ENCODE data around the gene ZNF30. TPM values are rescaled to one million over a fixed set of nuclear protein-coding genes. Genes with fewer than 3 reads are reported as not detected.
A peak's percentile ranks its signal among the peaks of the same experiment; 100 is the strongest.

ZNF30 gene
- total RNA-seq, 2 donors from 2014 or later, result 2.3 to 7.2 TPM

DNA sequence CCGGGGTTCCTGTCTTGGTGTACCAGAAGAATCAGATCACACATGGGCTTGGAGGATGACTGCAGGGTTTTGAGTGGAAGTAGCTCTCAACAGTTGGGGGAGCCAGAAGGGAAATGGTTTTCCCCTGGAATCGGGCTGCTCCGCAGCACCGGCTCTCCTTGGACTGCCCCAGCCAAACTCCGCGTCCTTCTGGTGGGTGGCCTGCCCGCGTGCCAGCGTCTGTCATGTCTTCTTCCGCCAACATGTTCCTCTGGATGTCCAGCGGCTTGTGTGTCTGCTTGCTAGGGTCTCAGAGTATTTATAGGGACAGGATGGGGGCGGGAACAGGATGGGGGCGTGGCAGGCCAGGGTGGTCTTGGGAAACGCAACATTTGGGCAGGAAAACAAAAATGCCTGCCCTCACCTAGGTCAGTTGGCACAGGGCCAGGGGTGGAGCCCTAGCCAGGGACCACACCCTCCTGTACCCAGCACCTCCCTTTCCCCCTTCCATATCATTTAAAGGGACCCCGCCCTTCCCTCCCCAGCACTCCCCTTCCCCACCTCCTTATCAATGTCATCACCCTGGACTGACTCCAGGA, 1.3 kb upstream of the ZNF30 start:
- Histone ChIP-seq H3K27ac (no peak overlapping the region), H3K9me3 (no peaks in the 10 kb centered on the region), H3K36me3 (no peaks in the 10 kb centered on the region), H3K27me3 (replicated peaks; ENCODE audit: insufficient read depth) (no peaks in the 10 kb centered on the region), H3K4me3 (no peak overlapping the region), H3K4me1 (replicated peaks) (no peaks in the 10 kb centered on the region)
- intact Hi-C loops (cut with DNase I), result no loop called here
- TF ChIP-seq POLR2A (IDR thresholded peaks at IDR 0.05), result no peak
- TF ChIP-seq, protein P1, sequence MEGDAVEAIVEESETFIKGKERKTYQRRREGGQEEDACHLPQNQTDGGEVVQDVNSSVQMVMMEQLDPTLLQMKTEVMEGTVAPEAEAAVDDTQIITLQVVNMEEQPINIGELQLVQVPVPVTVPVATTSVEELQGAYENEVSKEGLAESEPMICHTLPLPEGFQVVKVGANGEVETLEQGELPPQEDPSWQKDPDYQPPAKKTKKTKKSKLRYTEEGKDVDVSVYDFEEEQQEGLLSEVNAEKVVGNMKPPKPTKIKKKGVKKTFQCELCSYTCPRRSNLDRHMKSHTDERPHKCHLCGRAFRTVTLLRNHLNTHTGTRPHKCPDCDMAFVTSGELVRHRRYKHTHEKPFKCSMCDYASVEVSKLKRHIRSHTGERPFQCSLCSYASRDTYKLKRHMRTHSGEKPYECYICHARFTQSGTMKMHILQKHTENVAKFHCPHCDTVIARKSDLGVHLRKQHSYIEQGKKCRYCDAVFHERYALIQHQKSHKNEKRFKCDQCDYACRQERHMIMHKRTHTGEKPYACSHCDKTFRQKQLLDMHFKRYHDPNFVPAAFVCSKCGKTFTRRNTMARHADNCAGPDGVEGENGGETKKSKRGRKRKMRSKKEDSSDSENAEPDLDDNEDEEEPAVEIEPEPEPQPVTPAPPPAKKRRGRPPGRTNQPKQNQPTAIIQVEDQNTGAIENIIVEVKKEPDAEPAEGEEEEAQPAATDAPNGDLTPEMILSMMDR (IDR thresholded peaks at IDR 0.05), result no peak
- TF ChIP-seq POLR2AphosphoS5 (IDR thresholded peaks at IDR 0.05), result no peak
- no peak for DNase-seq (ENCODE audit: low spot score)
- WGBS, result 93% methylated on average over 15 of the region's 15 CpGs

DNA sequence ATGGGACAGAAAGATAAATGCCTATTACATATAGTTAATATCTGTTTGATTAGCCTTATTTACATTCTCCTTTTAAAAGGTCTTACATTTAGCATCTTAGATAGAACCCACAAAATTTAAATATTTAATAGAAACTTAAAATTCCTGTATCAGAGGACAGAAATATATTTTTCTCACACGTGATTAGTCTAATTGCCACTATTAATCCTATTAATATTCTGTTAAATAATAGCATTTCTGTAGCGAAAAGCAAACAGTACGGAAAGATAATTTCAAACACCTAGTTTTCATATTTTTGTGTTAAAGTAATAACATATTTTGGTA, 380 bp upstream of the ZNF30 start:
- WGBS, result 79% methylated on average over 3 of the region's 3 CpGs
- H3K36me3 ChIP-seq, result no peaks in the 10 kb centered on the region
- H3K27me3 ChIP-seq (replicated peaks; ENCODE audit: insufficient read depth), result no peaks in the 10 kb centered on the region
- intact Hi-C loops (cut with DNase I), result no loop called here
- DNase-seq (ENCODE audit: low spot score), result no peak
- peak overlapping the region; percentile 54 to 67 for H3K27ac ChIP-seq
- H3K4me1 ChIP-seq (replicated peaks), result no peaks in the 10 kb centered on the region
- no peaks in the 10 kb centered on the region for H3K9me3 ChIP-seq
- no peak for TF ChIP-seq POLR2AphosphoS5 (IDR thresholded peaks at IDR 0.05)
- TF ChIP-seq POLR2A (IDR thresholded peaks at IDR 0.05), result no peak
- TF ChIP-seq, protein P1 (IDR thresholded peaks at IDR 0.05), result no peak
- H3K4me3 ChIP-seq, result peak overlapping the region; percentile 58 to 60

DNA sequence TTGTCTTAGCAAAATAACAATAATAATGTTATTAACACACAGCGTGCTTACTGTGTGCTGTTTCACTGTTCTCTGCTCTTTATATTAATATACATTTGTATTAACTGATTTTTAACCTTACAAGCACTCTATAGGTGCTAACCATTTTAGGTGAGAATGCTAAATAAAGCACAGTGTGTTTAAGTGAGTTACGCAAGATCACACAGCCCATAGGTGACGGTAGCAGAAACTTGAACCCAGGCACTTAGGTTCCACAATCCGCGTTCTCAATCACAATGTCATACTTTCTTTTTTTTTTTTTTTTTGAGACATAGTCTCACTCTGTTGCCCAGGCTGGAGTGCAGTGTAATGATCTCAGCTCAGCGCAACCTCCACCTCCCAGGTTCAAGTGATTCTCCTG, 5.8 kb downstream of the ZNF30 start:
- intact Hi-C loops (cut with DNase I), result no loop called here
- Histone ChIP-seq H3K4me1 (replicated peaks) (no peaks in the 10 kb centered on the region), H3K9me3 (no peaks in the 10 kb centered on the region), H3K27me3 (replicated peaks; ENCODE audit: insufficient read depth) (no peaks in the 10 kb centered on the region), H3K4me3 (no peak overlapping the region), H3K36me3 (no peaks in the 10 kb centered on the region), H3K27ac (no peak overlapping the region)
- 96% methylated on average over 6 of the region's 6 CpGs for WGBS
- TF ChIP-seq, protein P1 (IDR thresholded peaks at IDR 0.05), result no peak
- TF ChIP-seq POLR2A (IDR thresholded peaks at IDR 0.05) (no peak), POLR2AphosphoS5 (IDR thresholded peaks at IDR 0.05) (no peak)
- no peak for DNase-seq (ENCODE audit: low spot score)

DNA sequence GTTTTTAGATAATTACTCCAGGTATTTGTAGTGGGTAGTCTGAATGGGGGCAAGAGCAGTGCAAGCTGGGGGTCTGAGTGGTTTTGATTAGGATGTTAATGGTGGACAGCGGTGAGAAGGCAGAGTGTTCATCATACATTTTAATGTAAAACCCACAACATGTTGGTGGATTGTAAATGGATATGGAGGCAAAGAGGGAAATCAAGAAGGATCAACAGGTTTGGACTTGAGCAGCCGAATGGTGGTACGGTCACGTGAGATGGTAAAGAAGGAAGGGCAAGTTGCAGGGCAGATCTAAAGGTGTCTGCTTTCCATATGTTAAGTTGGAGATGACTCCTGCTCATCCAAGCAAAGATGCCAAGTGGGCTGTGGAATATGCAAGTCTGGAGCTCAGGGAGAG, 9.5 kb downstream of the ZNF30 start:
- intact Hi-C loops (cut with DNase I), result no loop called here
- no peak overlapping the region for H3K27ac ChIP-seq
- WGBS, result 96% methylated on average over 4 of the region's 4 CpGs
- no peaks in the 10 kb centered on the region for H3K36me3 ChIP-seq
- no peaks in the 10 kb centered on the region for H3K27me3 ChIP-seq (replicated peaks; ENCODE audit: insufficient read depth)
- DNase-seq (ENCODE audit: low spot score), result no peak
- no peaks in the 10 kb centered on the region for H3K9me3 ChIP-seq
- H3K4me3 ChIP-seq, result no peak overlapping the region
- H3K4me1 ChIP-seq (replicated peaks), result no peaks in the 10 kb centered on the region
- TF ChIP-seq POLR2A (IDR thresholded peaks at IDR 0.05) (no peak), POLR2AphosphoS5 (IDR thresholded peaks at IDR 0.05) (no peak)
- TF ChIP-seq, protein P1 (IDR thresholded peaks at IDR 0.05), result no peak

DNA sequence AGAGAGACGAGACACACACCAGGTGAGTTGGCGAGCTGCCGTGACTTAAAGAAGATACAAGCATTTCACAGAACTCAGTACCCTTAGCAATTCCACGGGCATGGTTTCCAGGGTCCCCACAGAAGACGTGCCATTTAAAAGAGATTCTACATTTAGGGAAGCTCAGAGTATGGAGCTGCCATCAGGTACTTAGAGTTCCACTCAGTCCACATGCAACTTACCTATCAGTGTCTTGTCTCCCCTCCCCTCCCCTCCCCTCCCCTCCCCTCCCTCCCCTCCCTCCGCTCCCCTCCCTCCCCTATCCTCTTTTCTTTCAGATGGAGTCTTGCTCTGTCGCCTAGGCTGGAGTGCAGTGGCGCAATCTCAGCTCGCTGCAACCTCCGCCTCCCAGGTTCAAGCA, 12.2 kb downstream of the ZNF30 start:
- Histone ChIP-seq H3K27me3 (replicated peaks; ENCODE audit: insufficient read depth) (no peaks in the 10 kb centered on the region), H3K4me1 (replicated peaks) (no peaks in the 10 kb centered on the region), H3K27ac (no peak overlapping the region), H3K9me3 (no peaks in the 10 kb centered on the region), H3K36me3 (no peaks in the 10 kb centered on the region), H3K4me3 (no peak overlapping the region)
- 98% methylated on average over 10 of the region's 10 CpGs for WGBS
- intact Hi-C loops (cut with DNase I), result no loop called here
- TF ChIP-seq POLR2AphosphoS5 (IDR thresholded peaks at IDR 0.05), result no peak
- TF ChIP-seq, protein P1 (IDR thresholded peaks at IDR 0.05), result no peak
- no peak for TF ChIP-seq POLR2A (IDR thresholded peaks at IDR 0.05)
- no peak for DNase-seq (ENCODE audit: low spot score)
